Measurements from ENCODE around the gene RAPGEF6. TPM values are rescaled to one million over a fixed set of nuclear protein-coding genes. Genes with fewer than 3 reads are reported as not detected.

RAPGEF6 gene
- total RNA-seq, 6 donors from 2014 or later, result 16.4 to 49.4 (median 31.6) TPM

- no peaks in the 10 kb centered on the region for H3K36me3 ChIP-seq
- no peak for DNase-seq
- H3K9me3 ChIP-seq, result no peaks in the 10 kb centered on the region
- WGBS, 2 donors, result 75 to 76% methylated on average over 6 of the region's 6 CpGs
- TF ChIP-seq EP300 (IDR thresholded peaks at IDR 0.05) (no peak), POLR2A (IDR thresholded peaks at IDR 0.05) (no peak), POLR2AphosphoS5 (IDR thresholded peaks at IDR 0.05) (no peak), CTCF (IDR thresholded peaks at IDR 0.05) (no peak)
- peaks cover 3 to 22% (median 12%) of the 10 kb centered on the region in 4 donors for H3K4me1 ChIP-seq
- H3K27ac ChIP-seq, result peak overlapping the region in 1 of 4 donors; percentile 3
- ATAC-seq (ENCODE audit: low FRiP score in 2 of 2), result no peak
- no peaks in the 10 kb centered on the region for H3K27me3 ChIP-seq
- H3K4me3 ChIP-seq, result no peak overlapping the region
Measured at GRCh38 chr5:131610198-131611063, 24.6 kb downstream of the RAPGEF6 start.

GRCh38 chr5:131609774-131610173 is 25.3 kb downstream of the RAPGEF6 start:
- no peak for DNase-seq
- H3K27ac ChIP-seq, result peak overlapping the region in 1 of 4 donors; percentile 3

GRCh38 chr5:131608597-131608996 is 26.4 kb downstream of the RAPGEF6 start:
- Histone ChIP-seq H3K27ac (no peak overlapping the region), H3K9me3 (no peaks in the 10 kb centered on the region), H3K27me3 (no peaks in the 10 kb centered on the region), H3K4me1 (peaks cover 0 to 22% (median 12%) of the 10 kb centered on the region in 4 donors), H3K36me3 (no peaks in the 10 kb centered on the region), H3K4me3 (no peak overlapping the region)
- WGBS, 2 donors, result 76 to 83% methylated on average over 5 of the region's 5 CpGs
- ATAC-seq (ENCODE audit: low FRiP score in 2 of 2) (no peak), DNase-seq (no peak)
- TF ChIP-seq EP300 (IDR thresholded peaks at IDR 0.05) (no peak), POLR2A (IDR thresholded peaks at IDR 0.05) (no peak), CTCF (IDR thresholded peaks at IDR 0.05) (no peak), POLR2AphosphoS5 (IDR thresholded peaks at IDR 0.05) (no peak)

More at GRCh38 chr5:131609774-131610173, 25.3 kb downstream of the RAPGEF6 start:
- no peak for ATAC-seq (ENCODE audit: low FRiP score in 2 of 2)
- Histone ChIP-seq H3K4me3 (no peak overlapping the region), H3K27me3 (no peaks in the 10 kb centered on the region), H3K36me3 (no peaks in the 10 kb centered on the region), H3K4me1 (peaks cover 3 to 22% (median 12%) of the 10 kb centered on the region in 4 donors), H3K9me3 (no peaks in the 10 kb centered on the region)
- WGBS, 2 donors, result 85 to 88% methylated on average over 1 of the region's 1 CpG
- TF ChIP-seq POLR2A (IDR thresholded peaks at IDR 0.05) (no peak), CTCF (IDR thresholded peaks at IDR 0.05) (no peak), EP300 (IDR thresholded peaks at IDR 0.05) (no peak), POLR2AphosphoS5 (IDR thresholded peaks at IDR 0.05) (no peak)

GRCh38 chr5:131607903-131608540 is 27.0 kb downstream of the RAPGEF6 start:
- no peak for ATAC-seq (ENCODE audit: low FRiP score in 2 of 2)
- DNase-seq, result no peak
- Histone ChIP-seq H3K9me3 (no peaks in the 10 kb centered on the region), H3K4me3 (no peak overlapping the region), H3K36me3 (peaks cover 0 to under 1% (median 0%) of the 10 kb centered on the region in 4 donors), H3K27me3 (no peaks in the 10 kb centered on the region), H3K27ac (no peak overlapping the region), H3K4me1 (peaks cover 0 to 22% (median 12%) of the 10 kb centered on the region in 4 donors)
- TF ChIP-seq CTCF (IDR thresholded peaks at IDR 0.05), result no peak
- no peak for TF ChIP-seq EP300 (IDR thresholded peaks at IDR 0.05)
- TF ChIP-seq POLR2A (IDR thresholded peaks at IDR 0.05), result no peak
- TF ChIP-seq POLR2AphosphoS5 (IDR thresholded peaks at IDR 0.05), result no peak
- 63 to 71% methylated on average over 4 of the region's 4 CpGs for WGBS, 2 donors
